ENCODE measurements around the gene MAK. TPM values are rescaled to one million over a fixed set of nuclear protein-coding genes. Genes with fewer than 3 reads are reported as not detected.

The MAK gene
- total and polyA plus RNA-seq, 10 donors, result 0.05 to 2.2 (median 0.78) TPM

- DNase-seq, result no peak
- no peaks in the 10 kb centered on the region for H3K36me3 ChIP-seq
- intact Hi-C loops (cut with DNase I; ENCODE audit: low total_unique reads), result loop anchor here (10.0 kb wide), 1 partner anchor 304 kb away; no protein-coding TSS in a partner anchor
- no peak overlapping the region for H3K4me3 ChIP-seq
- no peaks in the 10 kb centered on the region for H3K9me3 ChIP-seq
- 94 to 98% (median 95%) methylated on average over 4 of the region's 4 CpGs for WGBS, 5 donors
- H3K4me1 ChIP-seq, result no peaks in the 10 kb centered on the region
- H3K27ac ChIP-seq, result no peak overlapping the region
- TF ChIP-seq POLR2A (IDR thresholded peaks at IDR 0.05), result no peak
- no peak for TF ChIP-seq POLR2AphosphoS5 (IDR thresholded peaks at IDR 0.05)
- TF ChIP-seq CTCF (IDR thresholded peaks at IDR 0.05 in 8 of 11, conservative IDR thresholded peaks at IDR 0.05 in 3 of 11), result no peak
- no peaks in the 10 kb centered on the region for H3K27me3 ChIP-seq (replicated peaks in 1 of 7)
These were observed 30.0 kb downstream of the MAK start for GRCh38 chr6:10808376-10808775.

GRCh38 chr6:10801224-10801848 is 37.0 kb downstream of the MAK start:
- peak; percentile 89 for DNase-seq
- 37 to 49% (median 48%) methylated on average over 2 of the region's 2 CpGs for WGBS, 5 donors
- Histone ChIP-seq H3K27ac (no peak overlapping the region), H3K27me3 (replicated peaks in 1 of 7) (no peaks in the 10 kb centered on the region), H3K4me1 (no peaks in the 10 kb centered on the region), H3K9me3 (no peaks in the 10 kb centered on the region), H3K4me3 (no peak overlapping the region), H3K36me3 (no peaks in the 10 kb centered on the region)
- intact Hi-C loops (cut with DNase I; ENCODE audit: low total_unique reads), result loop anchor here (5.0 to 10.0 kb wide), 2 partner anchors 297 to 324 kb away; no protein-coding TSS in a partner anchor
- TF ChIP-seq POLR2A (IDR thresholded peaks at IDR 0.05), result no peak
- no peak for TF ChIP-seq POLR2AphosphoS5 (IDR thresholded peaks at IDR 0.05)
- peak; percentile 75 to 97 (median 93) for TF ChIP-seq CTCF (IDR thresholded peaks at IDR 0.05 in 8 of 11, conservative IDR thresholded peaks at IDR 0.05 in 3 of 11)

DNA sequence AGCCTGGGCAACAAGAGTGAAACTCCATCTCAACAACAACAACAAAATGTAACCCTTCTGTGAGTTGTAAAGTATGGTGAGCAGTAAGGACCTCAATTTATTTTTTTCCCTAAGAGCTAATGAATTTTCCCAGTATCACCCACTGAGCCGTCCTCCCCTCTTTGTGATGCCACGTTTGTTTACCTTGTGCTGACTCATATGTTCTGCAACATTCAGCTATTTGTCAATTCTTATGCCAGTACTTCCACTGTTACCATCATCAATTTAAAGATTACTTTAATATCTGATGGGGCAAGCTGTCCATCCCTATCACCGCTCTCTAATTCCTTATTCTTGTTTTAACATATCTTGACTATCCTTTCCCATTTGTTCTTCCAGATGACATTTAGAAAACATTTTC is 37.5 kb downstream of the MAK start:
- no peak overlapping the region for H3K4me3 ChIP-seq
- TF ChIP-seq CTCF (IDR thresholded peaks at IDR 0.05 in 8 of 11, conservative IDR thresholded peaks at IDR 0.05 in 3 of 11) (no peak), POLR2A (IDR thresholded peaks at IDR 0.05) (no peak), POLR2AphosphoS5 (IDR thresholded peaks at IDR 0.05) (no peak)
- no peaks in the 10 kb centered on the region for H3K4me1 ChIP-seq
- no peak overlapping the region for H3K27ac ChIP-seq
- no peaks in the 10 kb centered on the region for H3K27me3 ChIP-seq (replicated peaks in 1 of 7)
- 58 to 89% (median 69%) methylated on average over 3 of the region's 3 CpGs for WGBS, 5 donors
- no peaks in the 10 kb centered on the region for H3K9me3 ChIP-seq
- no peaks in the 10 kb centered on the region for H3K36me3 ChIP-seq
- no peak for DNase-seq
- intact Hi-C loops (cut with DNase I; ENCODE audit: low total_unique reads), result loop anchor here (5.0 to 10.0 kb wide), 2 partner anchors 296 to 324 kb away; no protein-coding TSS in a partner anchor

- WGBS, 5 donors, result 78 to 92% (median 88%) methylated on average over 3 of the region's 3 CpGs
- H3K36me3 ChIP-seq, result peaks cover 0 to 22% (median 1%) of the 10 kb centered on the region in 6 donors
- no peak overlapping the region for H3K27ac ChIP-seq
- TF ChIP-seq POLR2A (IDR thresholded peaks at IDR 0.05) (no peak), POLR2AphosphoS5 (IDR thresholded peaks at IDR 0.05) (no peak), CTCF (IDR thresholded peaks at IDR 0.05 in 8 of 11, conservative IDR thresholded peaks at IDR 0.05 in 3 of 11) (no peak)
- intact Hi-C loops (cut with DNase I; ENCODE audit: low total_unique reads), result no loop called here
- DNase-seq, result no peak
- no peaks in the 10 kb centered on the region for H3K27me3 ChIP-seq (replicated peaks in 1 of 7)
- no peaks in the 10 kb centered on the region for H3K4me1 ChIP-seq
- H3K4me3 ChIP-seq, result no peak overlapping the region
- no peaks in the 10 kb centered on the region for H3K9me3 ChIP-seq
These were observed 44.1 kb downstream of the MAK start for GRCh38 chr6:10794239-10794638.
